PFSK-1 (cell line): Measurements from ENCODE around the gene ZNF700.

Source experiments
- POLR2AphosphoS5 ChIP-seq: IDR thresholded peaks from 2 replicates; pipeline ENCODE4 v1.6.1; 2012; ENCODE audit warnings: low read depth, mild to moderate bottlenecking, control low read depth, low read length, moderate library complexity
- SIN3A ChIP-seq: IDR thresholded peaks from 2 replicates; pipeline ENCODE4 v1.6.1; 2012; ENCODE audit warnings: mild to moderate bottlenecking, low read length, moderate library complexity, borderline replicate concordance; ENCODE audit not compliant: insufficient read depth
- TAF1 ChIP-seq: IDR thresholded peaks from 2 replicates; pipeline ENCODE4 v1.6.1; 2012; ENCODE audit warnings: low read length, control low read depth, borderline replicate concordance; ENCODE audit not compliant: insufficient read depth

DNA sequence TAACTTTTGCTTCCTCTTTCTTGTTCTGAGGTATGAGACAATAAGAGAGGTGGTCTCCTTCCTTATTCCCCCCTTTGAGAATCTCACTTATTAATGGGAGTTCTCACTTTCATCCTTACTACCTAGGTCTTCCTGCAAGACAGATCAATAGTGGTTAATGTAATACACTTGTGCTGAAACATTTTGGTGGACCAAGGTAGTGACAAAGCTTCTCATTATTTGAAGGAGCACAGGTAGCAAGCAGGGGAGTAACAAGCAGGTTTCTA is 17.9 kb downstream of the ZNF700 start:
- no peak for TF ChIP-seq POLR2AphosphoS5
- no peak for TF ChIP-seq SIN3A
- TF ChIP-seq TAF1: no peak
